ENCODE results near the gene RAI1.

Gene RAI1

DNA sequence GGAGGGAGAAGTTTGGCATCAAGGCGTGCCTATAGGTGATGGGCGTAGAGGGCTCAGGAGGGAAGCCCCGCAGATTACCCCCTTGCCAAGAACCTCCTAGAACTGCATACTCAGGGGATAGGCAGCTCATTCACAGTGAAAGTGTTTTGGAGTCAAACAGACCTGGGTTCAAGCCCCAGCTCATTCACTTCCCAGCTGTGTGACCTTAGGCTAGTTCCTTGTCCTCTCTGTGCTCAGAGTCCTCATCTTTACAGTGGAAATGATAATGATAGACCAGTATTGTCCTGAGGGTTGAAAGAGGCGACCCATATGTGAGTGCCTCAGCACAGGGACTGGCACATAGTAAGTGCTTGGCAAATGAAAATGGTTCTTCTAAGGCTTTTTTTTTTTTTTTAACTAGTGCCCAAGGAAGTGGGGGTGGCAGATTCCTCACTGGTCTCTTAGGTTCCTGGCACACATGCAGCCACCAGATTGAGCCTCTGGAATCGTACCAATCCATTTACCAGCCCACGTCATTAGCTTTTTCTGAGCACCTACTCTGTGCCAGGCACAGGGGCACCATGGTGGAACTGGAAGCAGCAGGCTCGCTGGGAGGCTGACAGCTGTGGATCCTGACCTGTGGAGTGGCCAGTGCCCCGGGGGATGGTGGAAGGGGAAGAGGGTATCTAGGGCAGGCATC lies 79.8 kb downstream of the RAI1 start:
- TF ChIP-seq, protein P1, sequence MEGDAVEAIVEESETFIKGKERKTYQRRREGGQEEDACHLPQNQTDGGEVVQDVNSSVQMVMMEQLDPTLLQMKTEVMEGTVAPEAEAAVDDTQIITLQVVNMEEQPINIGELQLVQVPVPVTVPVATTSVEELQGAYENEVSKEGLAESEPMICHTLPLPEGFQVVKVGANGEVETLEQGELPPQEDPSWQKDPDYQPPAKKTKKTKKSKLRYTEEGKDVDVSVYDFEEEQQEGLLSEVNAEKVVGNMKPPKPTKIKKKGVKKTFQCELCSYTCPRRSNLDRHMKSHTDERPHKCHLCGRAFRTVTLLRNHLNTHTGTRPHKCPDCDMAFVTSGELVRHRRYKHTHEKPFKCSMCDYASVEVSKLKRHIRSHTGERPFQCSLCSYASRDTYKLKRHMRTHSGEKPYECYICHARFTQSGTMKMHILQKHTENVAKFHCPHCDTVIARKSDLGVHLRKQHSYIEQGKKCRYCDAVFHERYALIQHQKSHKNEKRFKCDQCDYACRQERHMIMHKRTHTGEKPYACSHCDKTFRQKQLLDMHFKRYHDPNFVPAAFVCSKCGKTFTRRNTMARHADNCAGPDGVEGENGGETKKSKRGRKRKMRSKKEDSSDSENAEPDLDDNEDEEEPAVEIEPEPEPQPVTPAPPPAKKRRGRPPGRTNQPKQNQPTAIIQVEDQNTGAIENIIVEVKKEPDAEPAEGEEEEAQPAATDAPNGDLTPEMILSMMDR (IDR thresholded peaks at IDR 0.05; ENCODE audit: insufficient read depth, low read depth, low read length, missing control alignments) = no peak
- no peak overlapping the region for H3K4me3 ChIP-seq (ENCODE audit: low read depth, low read length)
- DNase-seq (ENCODE audit: low read depth) = no peak

DNA sequence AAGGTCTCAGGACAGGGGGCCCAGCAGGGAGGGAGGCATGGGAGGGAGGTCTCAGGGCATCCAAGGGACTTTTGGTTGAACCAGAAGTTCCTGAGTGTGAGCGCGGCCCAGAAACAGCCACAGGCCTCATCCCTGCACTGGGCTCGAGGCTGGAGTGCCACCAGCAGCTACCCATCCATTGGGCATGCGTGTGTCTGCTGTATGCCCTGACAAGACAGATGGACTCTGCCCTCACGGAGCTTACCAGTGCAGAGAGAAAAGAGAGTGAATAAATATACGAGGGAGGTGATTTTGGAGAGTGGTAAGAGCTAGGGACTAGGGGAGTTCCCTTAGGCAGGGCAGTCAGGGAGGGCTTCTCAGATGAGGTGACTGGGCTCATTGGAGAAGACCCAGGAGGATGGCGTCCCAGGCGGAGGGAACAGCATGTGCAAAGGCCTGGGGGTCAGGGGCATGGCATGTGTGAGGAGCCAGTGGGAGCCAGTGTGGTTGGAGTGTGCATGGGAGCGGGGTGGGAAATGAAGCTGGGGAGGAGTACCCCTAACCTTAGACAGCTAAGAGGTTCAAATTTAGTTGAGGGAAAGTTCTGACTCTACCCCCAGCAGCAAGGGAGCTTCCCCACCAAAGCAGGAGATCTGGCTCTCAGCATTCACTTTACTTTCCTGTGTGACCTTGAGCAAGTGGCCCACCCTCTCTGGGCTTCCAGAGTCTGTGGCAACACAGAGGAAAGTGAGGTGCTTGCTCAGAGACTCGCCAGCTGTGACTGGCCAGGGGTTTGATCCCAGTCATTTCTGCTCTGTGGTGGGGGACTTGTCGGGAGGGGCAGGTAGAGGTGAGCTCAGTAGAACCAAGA lies 80.9 kb downstream of the RAI1 start:
- no peak overlapping the region for H3K4me3 ChIP-seq (ENCODE audit: low read depth, low read length)
- DNase-seq (ENCODE audit: low read depth) = no peak
- TF ChIP-seq, protein P1 (IDR thresholded peaks at IDR 0.05; ENCODE audit: insufficient read depth, low read depth, low read length, missing control alignments) = no peak

DNA sequence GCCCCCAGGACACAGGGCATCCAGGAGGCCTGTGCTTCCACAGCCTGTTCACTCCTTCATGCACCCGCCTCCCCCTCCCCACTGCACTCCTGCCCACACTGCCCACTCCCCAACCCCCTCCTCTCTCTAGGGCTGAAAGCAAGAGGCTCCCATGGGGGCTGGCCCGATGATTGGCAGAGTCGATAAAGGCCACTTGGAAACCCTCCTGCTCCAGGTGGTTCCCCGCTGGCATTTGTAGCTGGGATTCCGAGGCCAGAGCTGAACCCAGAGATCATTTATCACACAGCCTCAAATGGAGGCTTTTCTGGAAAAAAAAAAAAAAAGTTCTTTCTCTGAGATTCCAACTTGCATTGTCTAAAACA lies 81.5 kb downstream of the RAI1 start:
- TF ChIP-seq, protein P1 (IDR thresholded peaks at IDR 0.05; ENCODE audit: insufficient read depth, low read depth, low read length, missing control alignments) = no peak
- no peak overlapping the region for H3K4me3 ChIP-seq (ENCODE audit: low read depth, low read length)
- no peak for DNase-seq (ENCODE audit: low read depth)

DNA sequence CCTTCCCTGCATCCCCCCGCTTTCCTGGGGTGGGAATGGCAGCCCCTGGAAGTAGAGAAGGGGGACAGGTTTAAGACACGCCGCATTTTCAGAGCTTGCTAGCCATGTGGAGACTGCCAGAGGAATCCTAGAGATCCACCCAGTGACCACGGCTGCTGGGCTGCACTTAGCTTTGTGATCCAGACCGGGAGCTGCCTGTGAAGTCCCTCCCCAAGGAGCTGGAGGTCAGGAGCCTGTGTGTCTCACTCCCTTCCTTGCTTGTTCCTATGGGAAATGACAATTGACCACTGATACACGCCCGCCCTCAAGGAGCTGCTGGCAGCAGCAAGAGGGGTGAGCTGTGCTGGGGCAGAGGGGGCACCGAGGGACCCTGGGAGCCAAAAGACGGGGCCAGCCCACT lies 81.9 kb downstream of the RAI1 start:
- DNase-seq (ENCODE audit: low read depth) = no peak
- H3K4me3 ChIP-seq (ENCODE audit: low read depth, low read length) = no peak overlapping the region
- TF ChIP-seq, protein P1 (IDR thresholded peaks at IDR 0.05; ENCODE audit: insufficient read depth, low read depth, low read length, missing control alignments) = no peak

DNA sequence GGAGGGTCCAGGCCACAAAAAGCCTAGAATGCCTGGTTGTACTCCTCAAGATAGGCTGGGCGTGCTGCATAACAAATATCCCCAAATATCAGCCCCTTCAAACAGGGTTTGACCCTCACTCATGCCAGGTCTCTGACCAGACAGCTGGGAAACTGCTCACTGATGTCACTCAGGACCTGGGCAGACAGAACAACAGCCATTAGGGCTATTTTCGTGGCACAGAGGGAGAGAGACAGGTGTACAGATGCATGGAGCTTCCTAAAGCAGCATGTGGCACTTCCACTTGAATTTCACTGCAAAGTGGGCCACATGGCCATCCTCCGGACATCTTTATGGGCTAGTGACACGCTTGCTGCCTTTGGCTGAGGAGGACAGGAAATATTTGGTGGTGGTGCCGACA lies 82.5 kb downstream of the RAI1 start:
- no peak overlapping the region for H3K4me3 ChIP-seq (ENCODE audit: low read depth, low read length)
- no peak for DNase-seq (ENCODE audit: low read depth)
- TF ChIP-seq, protein P1 (IDR thresholded peaks at IDR 0.05; ENCODE audit: insufficient read depth, low read depth, low read length, missing control alignments) = no peak

DNA sequence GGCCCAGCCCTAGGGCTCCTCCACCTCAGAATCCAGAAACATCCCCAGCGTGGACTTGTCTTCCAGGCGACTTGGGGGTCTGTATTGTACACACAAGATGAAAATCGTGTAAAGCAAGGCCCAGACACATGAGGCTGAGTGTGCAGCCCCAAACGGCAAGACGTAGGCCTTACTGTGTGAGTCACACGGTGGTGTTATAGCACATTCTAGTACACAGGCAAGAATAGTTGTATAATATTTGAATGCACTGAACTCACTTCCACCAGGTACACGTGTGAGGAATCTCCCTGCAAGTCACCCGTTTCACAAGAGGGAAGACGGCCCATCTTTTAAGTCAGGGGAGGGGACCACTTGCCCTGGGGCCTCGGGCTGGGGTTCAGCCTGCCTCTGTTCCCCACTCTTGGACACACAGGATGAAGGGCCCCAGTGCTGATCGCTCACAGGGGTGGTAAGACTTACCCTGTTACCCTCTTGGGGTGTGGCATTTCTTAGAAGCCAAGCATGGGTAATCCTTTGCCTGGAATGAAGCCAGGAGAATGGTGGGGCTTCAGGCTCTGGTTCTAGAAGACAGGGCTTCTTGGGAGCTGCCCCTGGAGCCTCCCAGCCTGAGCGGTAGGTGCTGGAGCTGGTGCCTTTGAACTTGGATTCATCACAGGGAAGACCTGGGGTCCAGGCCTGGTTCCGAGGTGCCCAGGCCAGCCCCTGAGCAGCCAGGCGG lies 84.3 kb downstream of the RAI1 start:
- no peak for DNase-seq (ENCODE audit: low read depth)
- no peak overlapping the region for H3K4me3 ChIP-seq (ENCODE audit: low read depth, low read length)

More for the DNA sequence above, 84.3 kb downstream of the RAI1 start:
- TF ChIP-seq, protein P1 (IDR thresholded peaks at IDR 0.05; ENCODE audit: insufficient read depth, low read depth, low read length, missing control alignments) = no peak

Measured in GM12865 (cell line).